ENCODE data around the gene CCNK.

Gene CCNK

DNA sequence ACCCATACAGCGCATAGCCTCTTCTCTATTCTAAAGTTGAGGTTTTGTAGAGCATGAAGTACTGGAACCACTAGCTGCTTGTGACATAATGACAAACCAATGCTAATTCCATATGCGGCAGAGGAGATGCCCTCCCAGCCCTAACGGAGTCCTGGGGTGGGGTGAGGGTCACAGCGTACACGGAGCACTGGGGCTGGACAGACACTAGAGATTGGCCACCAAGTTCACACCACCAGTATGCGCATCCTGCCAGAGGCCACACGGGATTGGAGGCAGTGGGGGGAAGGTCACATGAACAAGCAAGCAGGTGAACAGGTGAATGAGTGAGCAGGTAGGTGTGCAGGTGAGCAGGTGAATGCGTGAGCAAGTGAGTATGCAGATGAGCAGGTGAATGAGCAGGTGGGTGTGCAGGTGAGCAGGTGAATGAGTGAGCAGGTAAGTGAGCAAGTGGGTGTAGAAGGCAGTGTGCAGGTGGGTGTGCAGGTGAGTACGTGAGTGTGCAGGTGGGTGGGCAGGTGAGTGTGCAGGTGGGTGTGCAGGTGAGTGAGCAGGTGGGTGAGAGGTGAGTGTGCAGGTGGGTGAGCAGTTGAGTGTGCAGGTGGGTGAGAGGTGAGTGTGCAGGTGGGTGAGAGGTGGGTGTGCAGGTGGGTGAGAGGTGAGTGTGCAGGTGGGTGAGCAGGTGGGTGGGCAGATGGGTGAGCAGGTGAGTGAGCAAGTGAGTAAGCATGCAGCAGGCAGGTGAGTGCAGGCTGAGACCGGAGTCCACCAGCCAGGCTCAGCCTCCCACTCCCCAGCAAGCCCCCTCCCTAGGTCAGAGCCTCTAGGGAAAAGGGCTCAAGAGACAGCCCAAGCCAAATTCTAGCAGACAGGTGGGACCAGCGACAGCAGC, 70.1 kb downstream of the CCNK start:
- DNase-seq (ENCODE audit: low read depth, low spot score), result no peak

GRCh38 chr14:99552021-99552553, 70.9 kb downstream of the CCNK start:
- DNase-seq (ENCODE audit: low read depth, low spot score), result no peak

DNA sequence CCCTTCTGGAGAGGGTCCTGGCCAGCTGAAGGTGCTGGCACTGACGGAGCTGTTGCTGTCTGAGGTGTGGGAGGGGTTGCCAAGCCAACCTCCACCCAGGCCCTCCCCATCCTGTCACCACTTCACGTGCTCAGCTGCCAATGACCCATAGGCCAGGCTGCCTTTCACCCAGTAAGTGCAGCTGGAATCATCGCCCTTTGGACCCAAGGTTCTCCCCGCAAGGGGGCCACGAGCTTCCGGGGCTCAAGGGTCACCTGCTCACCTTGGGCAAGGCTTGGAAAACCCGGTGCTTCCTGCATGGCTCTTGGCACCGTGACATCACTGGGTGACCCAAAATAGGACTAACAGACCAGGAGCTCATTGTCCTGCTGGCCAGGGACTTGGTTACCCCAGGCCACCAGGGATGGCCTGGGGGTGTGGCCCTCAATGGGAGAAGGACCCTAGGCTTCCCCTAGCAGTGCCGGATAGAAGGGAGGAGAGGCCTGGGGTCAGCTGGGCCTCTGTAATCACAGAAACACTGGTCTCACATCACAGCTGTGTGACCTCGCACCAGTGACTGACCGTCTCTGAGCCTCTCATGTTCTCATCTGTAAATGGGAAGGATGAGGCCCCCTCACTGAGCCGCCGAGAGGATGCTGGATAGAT, 71.5 kb downstream of the CCNK start:
- DNase-seq (ENCODE audit: low read depth, low spot score), result no peak

DNA sequence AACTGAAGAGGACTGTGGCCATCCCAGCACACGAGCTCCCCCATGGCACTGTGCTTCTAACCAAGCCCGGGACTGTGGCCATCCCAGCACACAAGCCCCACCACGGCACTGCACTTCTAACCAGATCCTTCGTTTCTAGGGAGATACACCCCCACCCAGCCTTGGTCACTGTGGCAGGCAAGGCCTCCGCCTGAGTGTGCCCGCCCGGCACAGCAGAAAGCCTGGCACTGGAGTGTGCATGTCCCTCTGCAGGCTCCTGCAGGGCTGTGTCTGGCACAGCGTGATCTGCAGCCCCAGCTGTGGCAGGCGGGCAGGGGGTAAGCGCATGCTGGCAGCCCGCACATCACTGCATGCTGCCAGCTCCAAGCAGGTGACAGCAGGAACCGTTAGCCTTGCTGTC, 73.0 kb downstream of the CCNK start:
- DNase-seq (ENCODE audit: low read depth, low spot score), result no peak

DNA sequence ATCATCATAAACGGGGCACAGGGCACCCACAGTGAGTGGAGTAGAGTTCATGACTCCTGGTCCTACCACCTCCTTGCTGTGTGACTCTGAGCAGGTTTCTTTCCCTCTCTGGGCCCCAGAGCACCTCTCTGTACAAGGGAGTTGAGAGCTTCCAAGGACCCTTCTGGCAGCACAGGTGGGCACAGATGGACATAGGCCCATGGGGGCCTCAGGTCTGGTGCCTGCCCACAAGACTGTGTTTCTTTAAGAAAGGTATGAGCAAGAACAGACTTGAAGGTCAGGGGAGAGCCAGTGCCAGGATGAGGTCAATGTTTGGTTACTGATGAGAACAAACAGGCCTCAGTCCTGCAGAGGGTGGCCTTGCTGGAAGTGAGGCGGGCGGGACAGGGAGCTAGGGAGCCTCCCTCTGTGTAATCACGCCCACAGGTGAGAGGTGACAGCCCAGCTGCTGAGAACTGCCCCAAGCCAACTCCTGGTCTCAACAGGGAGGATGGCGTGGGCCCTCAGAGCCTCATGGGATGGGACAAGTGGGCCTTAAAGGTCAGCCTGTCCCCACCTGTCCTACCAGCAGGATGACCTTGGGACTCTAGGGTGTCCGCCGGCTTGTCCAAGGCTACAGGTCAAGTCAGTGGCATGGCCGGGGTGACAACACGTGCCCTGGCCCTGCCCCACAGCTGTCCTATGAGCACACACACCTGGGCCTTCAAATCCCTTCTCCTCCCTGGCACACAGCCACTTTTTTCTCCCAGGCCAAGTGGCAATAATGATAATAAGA, 73.7 kb downstream of the CCNK start:
- DNase-seq (ENCODE audit: low read depth, low spot score), result no peak

GRCh38 chr14:99556134-99556791, 75.1 kb downstream of the CCNK start:
- DNase-seq (ENCODE audit: low read depth, low spot score), result no peak

DNA sequence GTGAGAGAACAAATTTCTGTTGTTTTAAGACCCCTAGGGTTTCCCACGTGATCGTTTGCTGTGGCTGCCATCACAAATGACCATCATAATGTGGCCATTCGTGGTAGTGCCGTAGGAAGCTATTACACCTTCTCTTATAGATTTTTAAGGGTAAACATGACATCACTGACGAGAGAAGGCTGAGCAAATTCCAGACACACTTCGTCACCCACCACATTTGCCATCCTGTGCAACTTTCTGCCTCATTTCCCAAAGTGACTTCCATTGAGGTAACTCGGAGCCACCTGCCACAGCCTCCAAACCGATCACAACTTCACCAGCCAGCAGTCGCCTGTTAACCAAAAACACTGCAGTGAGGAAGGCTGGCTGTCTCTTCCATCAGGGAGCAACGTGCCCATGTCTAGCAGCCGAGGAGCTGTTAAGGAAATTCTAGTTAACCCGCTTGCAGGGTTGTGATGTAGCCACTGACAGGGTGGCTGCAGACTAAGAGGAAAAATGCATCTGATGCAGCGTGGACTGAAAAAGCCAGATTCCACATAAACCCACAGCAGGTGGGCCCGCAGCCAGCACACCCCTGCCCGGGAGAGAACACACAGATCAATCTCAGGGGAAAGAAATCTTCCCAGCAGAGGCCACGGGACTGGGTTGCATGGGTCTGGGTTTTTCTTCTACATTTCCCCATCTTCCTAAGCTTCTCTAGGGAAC, 78.2 kb downstream of the CCNK start:
- DNase-seq (ENCODE audit: low read depth, low spot score), result no peak

DNA sequence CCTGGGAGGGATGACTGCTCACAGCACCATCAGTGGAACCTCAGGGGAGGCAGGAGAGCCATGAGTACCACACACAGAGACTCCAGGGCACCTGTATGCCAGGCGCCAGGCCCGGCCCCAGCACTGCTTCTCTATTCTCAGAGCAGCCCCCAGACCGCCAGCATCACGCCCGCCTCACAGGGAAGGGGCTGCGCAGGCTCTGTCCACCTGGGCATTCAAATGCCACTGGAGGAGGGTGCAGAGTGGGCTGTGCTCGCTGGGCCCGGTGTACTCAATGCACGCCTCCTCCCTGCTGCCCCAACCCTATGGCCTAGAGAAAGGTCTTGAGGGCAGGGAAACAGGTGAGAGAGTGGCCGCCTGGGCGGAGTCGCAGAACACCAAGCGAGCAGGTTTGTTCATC, 79.2 kb downstream of the CCNK start:
- DNase-seq (ENCODE audit: low read depth, low spot score), result no peak

DNA sequence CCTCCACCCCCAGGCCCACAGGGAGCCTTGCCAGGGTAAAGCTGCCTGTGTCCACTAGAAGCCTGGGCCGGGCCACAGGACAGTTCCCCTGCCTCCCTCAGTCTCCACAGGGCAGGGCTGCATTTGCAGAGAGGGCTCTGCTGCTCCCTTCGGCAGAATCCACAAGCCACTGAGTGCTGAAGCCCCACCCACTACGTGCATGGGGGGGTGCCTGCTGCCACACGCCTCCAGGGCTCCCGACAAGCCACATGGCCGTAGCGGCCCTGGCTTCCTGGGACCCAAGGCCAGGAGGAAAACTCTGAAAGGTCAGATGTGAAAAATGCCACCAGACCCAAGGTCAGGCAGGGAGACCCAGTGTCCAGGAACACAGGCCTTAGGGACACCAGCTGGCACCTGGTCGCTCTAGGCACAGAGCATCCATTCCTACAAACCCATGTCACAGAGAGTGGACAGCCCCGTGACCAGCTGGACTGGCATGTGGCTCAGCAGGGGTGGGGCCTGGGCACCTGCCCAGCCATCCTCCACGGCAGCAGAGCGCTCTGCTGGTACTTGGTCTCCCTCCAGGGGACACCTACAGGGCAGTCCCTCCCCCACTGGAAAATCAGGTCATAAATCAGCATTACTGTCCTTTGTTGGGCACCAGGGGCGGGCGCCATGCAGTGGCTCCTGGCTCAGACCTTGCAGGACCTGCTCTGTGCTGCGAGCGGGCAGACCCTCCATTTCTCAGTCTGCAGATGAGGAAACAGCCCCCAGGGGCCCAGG, 79.9 kb downstream of the CCNK start:
- DNase-seq (ENCODE audit: low read depth, low spot score), result no peak

- DNase-seq (ENCODE audit: low read depth, low spot score), result no peak
These were observed 80.7 kb downstream of the CCNK start for GRCh38 chr14:99561864-99562263.

Data from activated naive CD8-positive, alpha-beta T cell treated with anti-CD3 and anti-CD28 coated beads, Interleukin-2, amount 50 U/mL, for 16 hours (primary cell).